Loucy (cell line): ENCODE measurements around the gene CHST12.

Source experiments
- H2AFZ ChIP-seq: fragments of 200-600 bp; sonication (generic); 2 replicates; pipeline ENCODE4 v1.6.0; 2016; ENCODE audit warnings: antibody characterized with exemption, mild to moderate bottlenecking, low read length, moderate library complexity
- H3F3A ChIP-seq: fragments of 200-600 bp; 2 replicates; pipeline ENCODE4 v1.6.0; 2016; ENCODE audit warnings: antibody characterized with exemption, low read depth, mild to moderate bottlenecking
- H3K27me3 ChIP-seq: fragments of 200-600 bp; sonication (generic); 2 replicates; pipeline ENCODE4 v1.6.1; 2014; ENCODE audit warnings: low read length, mild to moderate bottlenecking; ENCODE audit not compliant: insufficient read depth, poor library complexity, severe bottlenecking
- H3K36me3 ChIP-seq: fragments of 200-600 bp; sonication (generic); 2 replicates; pipeline ENCODE4 v1.6.1; 2016; ENCODE audit warnings: low read length; ENCODE audit not compliant: insufficient read depth
- H3K4me1 ChIP-seq: fragments of 200-600 bp; sonication (generic); 2 replicates; pipeline ENCODE4 v1.5.1; 2014; ENCODE audit warnings: low read length, mild to moderate bottlenecking; ENCODE audit not compliant: insufficient read depth, poor library complexity, severe bottlenecking
- H3K4me2 ChIP-seq: fragments of 200-600 bp; sonication (generic); 2 replicates; pipeline ENCODE4 v1.6.0; 2014; ENCODE audit warnings: antibody characterized with exemption, low read length, low read depth, mild to moderate bottlenecking; ENCODE audit not compliant: poor library complexity, severe bottlenecking
- H3K4me3 ChIP-seq: fragments of 200-600 bp; sonication (generic); 2 replicates; pipeline ENCODE4 v1.5.1; 2014; ENCODE audit warnings: low read length, mild to moderate bottlenecking, mixed read lengths; ENCODE audit not compliant: poor library complexity, severe bottlenecking
- H3K79me2 ChIP-seq: fragments of 200-600 bp; sonication (generic); 2 replicates; pipeline ENCODE4 v1.6.1; 2014; ENCODE audit warnings: low read length; ENCODE audit not compliant: insufficient read depth
- H3K9ac ChIP-seq: fragments of 200-600 bp; sonication (generic); 2 replicates; pipeline ENCODE4 v1.6.0; 2014; ENCODE audit warnings: mild to moderate bottlenecking, low read depth, low read length, moderate library complexity; ENCODE audit not compliant: poor library complexity, severe bottlenecking
- H3K9me2 ChIP-seq: fragments of 200-600 bp; sonication (generic); replicated peaks from 2 replicates; pipeline ENCODE4 v1.6.1; 2016; ENCODE audit warnings: low read depth, low read length, mixed read lengths
- H3K9me3 ChIP-seq: fragments of 200-600 bp; sonication (generic); 2 replicates; pipeline ENCODE4 v1.6.1; 2014; ENCODE audit warnings: mild to moderate bottlenecking, antibody characterized with exemption, low read length, low read depth; ENCODE audit not compliant: insufficient read depth
- H4K20me1 ChIP-seq: fragments of 200-600 bp; sonication (generic); 2 replicates; pipeline ENCODE4 v1.6.0; 2014; ENCODE audit warnings: antibody characterized with exemption, low read length, mild to moderate bottlenecking; ENCODE audit not compliant: insufficient read depth, poor library complexity, severe bottlenecking
- CTCF ChIP-seq: fragments of 200-600 bp; sonication (generic); conservative IDR thresholded peaks from 2 replicates; pipeline ENCODE4 v1.5.1; 2014; ENCODE audit warnings: mild to moderate bottlenecking, antibody characterized with exemption, low read length
- EZH2phosphoT487 ChIP-seq: fragments of 200-600 bp; IDR thresholded peaks from 2 replicates; pipeline ENCODE4 v1.6.1; 2018; ENCODE audit warnings: antibody characterized with exemption, mild to moderate bottlenecking, moderate library complexity, borderline replicate concordance

CHST12 gene

DNA sequence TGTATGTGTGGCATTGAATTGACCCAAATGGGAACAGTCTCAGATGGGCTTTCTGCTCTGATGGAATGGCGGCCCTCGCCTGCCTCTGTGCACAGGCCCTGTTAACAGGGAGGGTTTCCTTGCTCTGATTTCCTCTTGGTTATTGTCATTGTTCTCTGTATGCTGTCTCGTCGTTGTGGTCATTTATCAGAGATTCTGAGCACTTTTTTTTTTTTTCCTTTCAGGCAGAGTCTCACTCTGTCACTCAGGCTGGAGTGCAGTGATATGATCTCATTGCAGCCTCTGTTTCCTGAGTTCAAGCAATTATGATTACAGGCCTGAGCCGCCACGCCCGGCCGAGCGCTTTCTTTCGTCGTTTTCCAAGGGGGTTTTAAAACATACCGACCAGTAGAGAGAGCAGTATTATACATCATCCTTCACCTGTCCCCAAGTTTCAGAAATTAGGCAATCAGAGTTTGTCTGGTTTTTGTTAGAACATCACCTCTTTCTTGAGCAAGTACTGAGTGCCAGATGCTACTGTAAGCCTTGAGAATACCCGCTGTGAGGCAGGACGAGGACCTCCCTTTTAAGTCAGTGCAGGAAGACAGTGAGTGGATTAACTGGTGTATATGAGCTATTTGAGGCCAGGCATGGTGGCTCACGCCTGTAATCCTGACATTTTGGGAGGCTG, 6.5 kb downstream of the CHST12 start:
- Histone ChIP-seq H3K27me3 (no peaks in the 10 kb centered on the region), H3K9me2 (no peaks in the 10 kb centered on the region), H3K4me1 (peaks cover 71% of the 10 kb centered on the region), H3K36me3 (peaks cover 3% of the 10 kb centered on the region; the same call in 1 of the 2 replicates), H3K4me2 (peak overlapping the region; percentile 90), H3K4me3 (peak overlapping the region; percentile 87), H2AFZ (no peak overlapping the region), H3K9ac (peak overlapping the region; percentile 98), H4K20me1 (peaks cover 53% of the 10 kb centered on the region), H3K79me2 (peaks cover 85% of the 10 kb centered on the region), H3F3A (peaks cover 33% of the 10 kb centered on the region), H3K9me3 (no peaks in the 10 kb centered on the region)
- TF ChIP-seq CTCF (no peak), EZH2phosphoT487 (no peak)

DNA sequence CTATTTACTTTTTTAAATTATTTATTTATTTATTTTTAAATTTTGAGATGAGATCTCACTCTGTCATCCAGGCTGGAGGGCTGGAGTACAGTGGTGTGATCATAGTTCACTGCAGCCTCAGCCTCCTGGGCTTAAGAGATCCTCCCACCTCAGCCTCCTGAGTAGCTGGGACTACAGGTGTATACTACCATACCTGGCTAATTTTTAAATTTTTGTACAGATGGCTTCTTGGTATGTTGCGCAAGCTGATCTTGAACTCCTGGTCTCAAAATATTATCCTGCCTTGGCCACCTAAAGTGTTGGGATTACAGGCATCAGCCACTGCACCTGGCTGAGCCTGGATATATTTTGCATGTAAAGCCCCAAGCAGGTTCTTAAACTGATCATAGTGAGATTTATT, 7.6 kb downstream of the CHST12 start:
- H3K4me1 ChIP-seq, result peaks cover 80% of the 10 kb centered on the region
- peaks cover 64% of the 10 kb centered on the region for H4K20me1 ChIP-seq
- peak overlapping the region; percentile 58 for H3K9ac ChIP-seq
- H3K9me3 ChIP-seq, result no peaks in the 10 kb centered on the region
- H3K36me3 ChIP-seq, result peaks cover 11% of the 10 kb centered on the region; the same call in 1 of the 2 replicates
- H3F3A ChIP-seq, result peaks cover 26% of the 10 kb centered on the region
- H3K4me3 ChIP-seq, result peak overlapping the region; percentile 87
- H3K27me3 ChIP-seq, result no peaks in the 10 kb centered on the region
- TF ChIP-seq EZH2phosphoT487, result no peak
- no peak for TF ChIP-seq CTCF
- H3K4me2 ChIP-seq, result peak overlapping the region; percentile 90
- H3K79me2 ChIP-seq, result peaks cover 88% of the 10 kb centered on the region
- H2AFZ ChIP-seq, result no peak overlapping the region
- H3K9me2 ChIP-seq, result no peaks in the 10 kb centered on the region

GRCh38 chr7:2411815-2412586, 8.6 kb downstream of the CHST12 start:
- Histone ChIP-seq H3K36me3 (peaks cover 19% of the 10 kb centered on the region; the same call in 1 of the 2 replicates), H3K9me2 (no peaks in the 10 kb centered on the region), H3K4me3 (peak overlapping the region; percentile 41), H3K79me2 (peaks cover 94% of the 10 kb centered on the region), H2AFZ (no peak overlapping the region), H3K27me3 (no peaks in the 10 kb centered on the region), H3K9ac (peak overlapping the region; percentile 47), H4K20me1 (peaks cover 73% of the 10 kb centered on the region), H3K4me1 (peaks cover 83% of the 10 kb centered on the region), H3F3A (peaks cover 19% of the 10 kb centered on the region), H3K9me3 (no peaks in the 10 kb centered on the region), H3K4me2 (peak overlapping the region; percentile 90)
- TF ChIP-seq EZH2phosphoT487 (no peak), CTCF (no peak)
